ENCODE data around the gene IGSF21.

IGSF21 gene

GRCh38 chr1:18279351-18280074, 171.9 kb downstream of the IGSF21 start:
- no peaks in the 10 kb centered on the region for H3F3A ChIP-seq (ENCODE audit: insufficient read depth, low read length)
- no peaks in the 10 kb centered on the region for H3K9me2 ChIP-seq (replicated peaks; ENCODE audit: insufficient read depth, low read length)
- no peaks in the 10 kb centered on the region for H3K4me1 ChIP-seq (ENCODE audit: low read length)
- H2AFZ ChIP-seq (ENCODE audit: low read length), result no peak overlapping the region
- no peak overlapping the region for H3K4me3 ChIP-seq (ENCODE audit: low read length)
- no peak for DNase-seq
- H3K9ac ChIP-seq (ENCODE audit: low read length), result no peak overlapping the region
- H4K20me1 ChIP-seq (ENCODE audit: insufficient read depth, low read length), result no peaks in the 10 kb centered on the region
- H3K4me2 ChIP-seq (ENCODE audit: low read depth, low read length), result no peak overlapping the region
- peaks cover 88% of the 10 kb centered on the region for H3K27me3 ChIP-seq (replicated peaks; ENCODE audit: insufficient read depth, low read length)
- no peaks in the 10 kb centered on the region for H3K9me3 ChIP-seq (replicated peaks; ENCODE audit: insufficient read depth, low read length)
- no peaks in the 10 kb centered on the region for H3K79me2 ChIP-seq (ENCODE audit: low read length)
- TF ChIP-seq CTCF (IDR thresholded peaks at IDR 0.05; ENCODE audit: low read length) (no peak), EZH2phosphoT487 (IDR thresholded peaks at IDR 0.05; ENCODE audit: low read length) (no peak), EZH2 (optimal IDR thresholded peaks at IDR 0.05; ENCODE audit: low read depth, low read length) (no peak)
- H3K36me3 ChIP-seq (replicated peaks; ENCODE audit: insufficient read depth, low read length), result no peaks in the 10 kb centered on the region
- no peak overlapping the region for H3K27ac ChIP-seq (ENCODE audit: low read length)

- no peaks in the 10 kb centered on the region for H3F3A ChIP-seq (ENCODE audit: insufficient read depth, low read length)
- no peak overlapping the region for H3K27ac ChIP-seq (ENCODE audit: low read length)
- H4K20me1 ChIP-seq (ENCODE audit: insufficient read depth, low read length), result no peaks in the 10 kb centered on the region
- H3K9ac ChIP-seq (ENCODE audit: low read length), result no peak overlapping the region
- H3K4me1 ChIP-seq (ENCODE audit: low read length), result no peaks in the 10 kb centered on the region
- no peaks in the 10 kb centered on the region for H3K36me3 ChIP-seq (replicated peaks; ENCODE audit: insufficient read depth, low read length)
- H3K9me3 ChIP-seq (replicated peaks; ENCODE audit: insufficient read depth, low read length), result no peaks in the 10 kb centered on the region
- H3K9me2 ChIP-seq (replicated peaks; ENCODE audit: insufficient read depth, low read length), result no peaks in the 10 kb centered on the region
- H3K4me2 ChIP-seq (ENCODE audit: low read depth, low read length), result no peak overlapping the region
- H3K4me3 ChIP-seq (ENCODE audit: low read length), result no peak overlapping the region
- no peaks in the 10 kb centered on the region for H3K79me2 ChIP-seq (ENCODE audit: low read length)
- DNase-seq, result no peak
- no peak for TF ChIP-seq EZH2 (optimal IDR thresholded peaks at IDR 0.05; ENCODE audit: low read depth, low read length)
- no peak for TF ChIP-seq EZH2phosphoT487 (IDR thresholded peaks at IDR 0.05; ENCODE audit: low read length)
- no peak for TF ChIP-seq CTCF (IDR thresholded peaks at IDR 0.05; ENCODE audit: low read length)
- peaks cover 88% of the 10 kb centered on the region for H3K27me3 ChIP-seq (replicated peaks; ENCODE audit: insufficient read depth, low read length)
- no peak overlapping the region for H2AFZ ChIP-seq (ENCODE audit: low read length)
These were observed 173.4 kb downstream of the IGSF21 start for GRCh38 chr1:18280956-18281355.

GRCh38 chr1:18282851-18283600, 175.4 kb downstream of the IGSF21 start:
- no peaks in the 10 kb centered on the region for H3K9me2 ChIP-seq (replicated peaks; ENCODE audit: insufficient read depth, low read length)
- TF ChIP-seq EZH2 (optimal IDR thresholded peaks at IDR 0.05; ENCODE audit: low read depth, low read length) (no peak), EZH2phosphoT487 (IDR thresholded peaks at IDR 0.05; ENCODE audit: low read length) (no peak), CTCF (IDR thresholded peaks at IDR 0.05; ENCODE audit: low read length) (no peak)
- H3K4me1 ChIP-seq (ENCODE audit: low read length), result no peaks in the 10 kb centered on the region
- peaks cover 85% of the 10 kb centered on the region for H3K27me3 ChIP-seq (replicated peaks; ENCODE audit: insufficient read depth, low read length)
- H3K9me3 ChIP-seq (replicated peaks; ENCODE audit: insufficient read depth, low read length), result no peaks in the 10 kb centered on the region
- no peaks in the 10 kb centered on the region for H4K20me1 ChIP-seq (ENCODE audit: insufficient read depth, low read length)
- no peak overlapping the region for H3K4me2 ChIP-seq (ENCODE audit: low read depth, low read length)
- no peak overlapping the region for H3K27ac ChIP-seq (ENCODE audit: low read length)
- no peaks in the 10 kb centered on the region for H3K36me3 ChIP-seq (replicated peaks; ENCODE audit: insufficient read depth, low read length)
- no peak for DNase-seq
- no peak overlapping the region for H2AFZ ChIP-seq (ENCODE audit: low read length)
- H3F3A ChIP-seq (ENCODE audit: insufficient read depth, low read length), result no peaks in the 10 kb centered on the region
- no peak overlapping the region for H3K4me3 ChIP-seq (ENCODE audit: low read length)
- no peak overlapping the region for H3K9ac ChIP-seq (ENCODE audit: low read length)
- H3K79me2 ChIP-seq (ENCODE audit: low read length), result no peaks in the 10 kb centered on the region
